COLO668 (cell line): ENCODE data around the gene ERVW-1.

Experiments
- DNase-seq: peaks from one replicate; lab custom pipeline; 2025; ENCODE audit not compliant: unreplicated experiment; lab: John Stamatoyannopoulos, UW

ERVW-1 gene

GRCh38 chr7:92432299-92432946 lies 45.3 kb downstream of the ERVW-1 start:
- DNase-seq = no peak

GRCh38 chr7:92427193-92427592 lies 50.6 kb downstream of the ERVW-1 start:
- no peak for DNase-seq

GRCh38 chr7:92425311-92425947 lies 52.3 kb downstream of the ERVW-1 start:
- DNase-seq = no peak

- DNase-seq = no peak
Measured at GRCh38 chr7:92423710-92424131, 54.0 kb downstream of the ERVW-1 start.

GRCh38 chr7:92422926-92423325 lies 54.8 kb downstream of the ERVW-1 start:
- DNase-seq = no peak

GRCh38 chr7:92421676-92422435 lies 55.9 kb downstream of the ERVW-1 start:
- DNase-seq = peak; percentile 84
